Endodermal cell (in vitro differentiated cells): ENCODE measurements around the gene TAS2R7. TPM values are rescaled to one million over a fixed set of nuclear protein-coding genes. Genes with fewer than 3 reads are reported as not detected.

ENCODE experiments used
- DNase-seq: peaks from one replicate; pipeline ENCODE4 v3.0.0-alpha.2; 2017
- H3K27ac ChIP-seq: 2 replicates; pipeline ENCODE4 v1.5.1; 2013; ENCODE audit warnings: mild to moderate bottlenecking, low read depth, low read length, moderate library complexity
- H3K27me3 ChIP-seq: 2 replicates; pipeline ENCODE4 v1.6.1; 2013; ENCODE audit warnings: mild to moderate bottlenecking, low read length, moderate library complexity; ENCODE audit not compliant: insufficient read depth, control insufficient read depth, poor library complexity, severe bottlenecking
- H3K36me3 ChIP-seq: 2 replicates; pipeline ENCODE4 v1.7.0; 2013; ENCODE audit warnings: mild to moderate bottlenecking, low read length, moderate library complexity; ENCODE audit not compliant: control insufficient read depth, insufficient read depth
- H3K4me1 ChIP-seq: one replicate; pipeline ENCODE4 v1.7.0; 2013; ENCODE audit warnings: low read length; ENCODE audit not compliant: control insufficient read depth, insufficient read depth
- H3K4me3 ChIP-seq: 2 replicates; pipeline ENCODE4 v1.5.1; 2013; ENCODE audit warnings: mild to moderate bottlenecking, low read length, moderate library complexity
- H3K9ac ChIP-seq: 2 replicates; pipeline ENCODE4 v1.6.1; 2013; ENCODE audit warnings: mild to moderate bottlenecking, low read length, moderate library complexity; ENCODE audit not compliant: poor library complexity, severe bottlenecking; ENCODE audit errors: extremely low read depth
- H3K9me3 ChIP-seq: 2 replicates; pipeline ENCODE4 v1.6.1; 2013; ENCODE audit warnings: mild to moderate bottlenecking, low read length, moderate library complexity; ENCODE audit not compliant: control insufficient read depth
- H3K27ac Mint-ChIP-seq: 2 replicates; pipeline ENCODE4 v1.8.0; 2020; ENCODE audit warnings: mixed read lengths
- H3K27me3 Mint-ChIP-seq: 2 replicates; pipeline ENCODE4 v1.8.0; 2021; ENCODE audit warnings: mild to moderate bottlenecking, mixed read lengths; ENCODE audit not compliant: insufficient read depth
- H3K36me3 Mint-ChIP-seq: 2 replicates; pipeline ENCODE4 v1.8.0; 2020; ENCODE audit warnings: low read depth, mixed read lengths
- H3K4me1 Mint-ChIP-seq: 2 replicates; pipeline ENCODE4 v1.8.0; 2020; ENCODE audit warnings: mixed read lengths
- H3K4me3 Mint-ChIP-seq: 2 replicates; pipeline ENCODE4 v1.8.0; 2020; ENCODE audit warnings: mild to moderate bottlenecking, moderate library complexity, mixed read lengths
- H3K9me3 Mint-ChIP-seq: 2 replicates; pipeline ENCODE4 v1.8.0; 2020; ENCODE audit warnings: mild to moderate bottlenecking, mixed read lengths
- WGBS, 2 experiments: methylation state at CpG; one replicate each; pipeline versions ENCODE4 v1.1.5 to v1.1.7; 2013; ENCODE audit warnings: missing lambda C conversion rate in 2 of 2, mixed read lengths in 1 of 2; ENCODE audit not compliant: insufficient coverage in 1 of 2, insufficient read length in 1 of 2; 5-methylcytosine and 5-hydroxymethylcytosine counted together
- total RNA-seq, 2 donors: library from RNA; stranded (reverse); fragmentation: NEBNext Ultra II Directional in 1 of 2; extraction: Animal tissue kit (Norgen Biotek cat#: 25700) in 1 of 2; gene quantifications; 2 replicates in 1 of 2; 3 replicates in 1 of 2; pipeline ENCODE4 v1.2.1, GENCODE V29; 2021
- TF ChIP-seq, protein P1 (sequence below): fragments of 200-600 bp; sonication (generic); conservative IDR thresholded peaks from 2 replicates; pipeline ENCODE4 v1.5.0; 2021; ENCODE audit warnings: antibody characterized with exemption, mild to moderate bottlenecking

Gene TAS2R7
- total RNA-seq, 2 donors from 2014 or later = not detected

DNA sequence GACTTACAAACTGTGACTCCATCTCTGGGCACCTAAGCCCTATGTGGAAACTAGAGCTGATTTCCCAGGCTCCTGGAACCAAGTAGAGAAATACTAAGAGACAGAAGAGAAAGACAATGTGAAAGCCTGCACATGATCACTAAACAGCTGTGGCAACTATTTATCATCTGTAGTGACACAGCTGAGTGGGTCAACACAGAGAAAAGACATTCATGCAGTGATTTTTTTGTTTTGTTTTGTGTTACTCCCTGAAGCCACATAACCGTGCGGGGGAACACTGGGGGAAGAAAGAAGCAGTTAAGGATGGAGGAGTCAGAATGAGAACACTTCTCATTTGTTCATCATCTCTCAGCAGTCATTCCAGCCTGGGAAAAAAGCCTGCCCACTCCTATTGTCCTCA is 45.3 kb upstream of the TAS2R7 start:
- TF ChIP-seq, protein P1, sequence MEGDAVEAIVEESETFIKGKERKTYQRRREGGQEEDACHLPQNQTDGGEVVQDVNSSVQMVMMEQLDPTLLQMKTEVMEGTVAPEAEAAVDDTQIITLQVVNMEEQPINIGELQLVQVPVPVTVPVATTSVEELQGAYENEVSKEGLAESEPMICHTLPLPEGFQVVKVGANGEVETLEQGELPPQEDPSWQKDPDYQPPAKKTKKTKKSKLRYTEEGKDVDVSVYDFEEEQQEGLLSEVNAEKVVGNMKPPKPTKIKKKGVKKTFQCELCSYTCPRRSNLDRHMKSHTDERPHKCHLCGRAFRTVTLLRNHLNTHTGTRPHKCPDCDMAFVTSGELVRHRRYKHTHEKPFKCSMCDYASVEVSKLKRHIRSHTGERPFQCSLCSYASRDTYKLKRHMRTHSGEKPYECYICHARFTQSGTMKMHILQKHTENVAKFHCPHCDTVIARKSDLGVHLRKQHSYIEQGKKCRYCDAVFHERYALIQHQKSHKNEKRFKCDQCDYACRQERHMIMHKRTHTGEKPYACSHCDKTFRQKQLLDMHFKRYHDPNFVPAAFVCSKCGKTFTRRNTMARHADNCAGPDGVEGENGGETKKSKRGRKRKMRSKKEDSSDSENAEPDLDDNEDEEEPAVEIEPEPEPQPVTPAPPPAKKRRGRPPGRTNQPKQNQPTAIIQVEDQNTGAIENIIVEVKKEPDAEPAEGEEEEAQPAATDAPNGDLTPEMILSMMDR = no peak
- Histone ChIP-seq H3K9ac (no peak overlapping the region), H3K36me3 (no peaks in the 10 kb centered on the region), H3K9me3 (no peaks in the 10 kb centered on the region), H3K4me3 (no peak overlapping the region), H3K27ac (peak overlapping the region; percentile 21), H3K4me1 (peaks cover 8% of the 10 kb centered on the region), H3K27me3 (no peaks in the 10 kb centered on the region)
- H3K27ac Mint-ChIP-seq = no peak overlapping the region
- H3K4me3 Mint-ChIP-seq = no peak overlapping the region
- no peaks in the 10 kb centered on the region for H3K9me3 Mint-ChIP-seq
- H3K36me3 Mint-ChIP-seq = peaks cover 14% of the 10 kb centered on the region
- peaks cover 9% of the 10 kb centered on the region for H3K4me1 Mint-ChIP-seq
- no peaks in the 10 kb centered on the region for H3K27me3 Mint-ChIP-seq
- WGBS, 2 experiments = 50% methylated on average over 2 of the region's 2 CpGs; no CpG with 5 or more reads in 1 of the 2 experiments
- no peak for DNase-seq

DNA sequence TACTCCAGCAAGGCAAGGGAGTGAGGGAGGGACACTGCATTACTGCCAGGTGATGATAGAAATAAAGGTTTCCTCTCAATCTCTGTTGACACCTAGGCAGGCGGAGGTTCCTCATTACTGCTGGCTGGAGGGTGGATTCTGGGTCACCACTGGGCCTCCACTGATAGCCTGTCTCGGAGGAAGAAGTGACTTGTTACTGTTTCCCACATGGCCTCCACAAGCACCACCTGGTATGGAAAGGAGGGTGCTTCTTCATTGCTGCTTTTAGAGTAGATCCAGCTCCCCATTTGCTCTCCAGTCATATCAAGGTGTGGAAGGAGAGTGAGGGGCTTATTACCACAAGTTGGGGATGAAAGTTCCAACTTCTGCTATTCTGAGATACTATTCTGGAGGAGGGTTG is 40.4 kb upstream of the TAS2R7 start:
- no peak for DNase-seq
- Histone ChIP-seq H3K36me3 (no peaks in the 10 kb centered on the region), H3K9me3 (peaks cover 3% of the 10 kb centered on the region), H3K4me3 (no peak overlapping the region), H3K9ac (no peak overlapping the region), H3K27me3 (no peaks in the 10 kb centered on the region), H3K4me1 (no peaks in the 10 kb centered on the region), H3K27ac (no peak overlapping the region)
- H3K9me3 Mint-ChIP-seq = no peaks in the 10 kb centered on the region
- no peaks in the 10 kb centered on the region for H3K27me3 Mint-ChIP-seq
- TF ChIP-seq, protein P1 = no peak
- H3K27ac Mint-ChIP-seq = no peak overlapping the region
- H3K4me1 Mint-ChIP-seq = peaks cover 2% of the 10 kb centered on the region
- no peak overlapping the region for H3K4me3 Mint-ChIP-seq
- WGBS, 2 experiments = 88 to 100% methylated on average over 1 to 2 of the region's 2 CpGs
- peaks cover 27% of the 10 kb centered on the region for H3K36me3 Mint-ChIP-seq

DNA sequence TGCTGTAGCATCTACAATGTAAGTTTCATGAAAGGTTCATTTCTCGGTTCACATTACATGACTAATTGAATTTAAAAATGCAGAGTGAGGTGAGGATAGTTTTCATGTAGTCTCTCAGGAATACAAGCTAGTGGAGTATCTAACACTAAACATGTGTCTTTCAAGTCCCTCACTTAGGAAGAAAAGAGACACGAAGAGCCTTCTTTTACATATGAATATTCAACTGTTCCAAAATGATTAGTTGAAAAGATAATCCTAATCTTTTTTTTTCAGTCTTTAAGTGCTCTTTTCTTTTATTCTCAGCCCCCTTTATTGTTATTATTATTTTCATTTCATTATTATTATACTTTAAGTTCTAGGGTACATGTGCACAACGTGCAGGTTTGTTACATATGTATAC is 36.0 kb upstream of the TAS2R7 start:
- no peak overlapping the region for H3K27ac ChIP-seq
- TF ChIP-seq, protein P1 = no peak
- Mint-ChIP-seq H3K27ac (no peak overlapping the region), H3K27me3 (no peaks in the 10 kb centered on the region), H3K9me3 (peaks cover 5% of the 10 kb centered on the region), H3K4me1 (peaks cover 17% of the 10 kb centered on the region), H3K4me3 (no peak overlapping the region), H3K36me3 (peaks cover 21% of the 10 kb centered on the region)
- 92 to 100% methylated on average over 1 to 2 of the region's 3 CpGs for WGBS, 2 experiments
- H3K4me3 ChIP-seq = no peak overlapping the region
- no peaks in the 10 kb centered on the region for H3K27me3 ChIP-seq
- no peak overlapping the region for H3K9ac ChIP-seq
- H3K36me3 ChIP-seq = no peaks in the 10 kb centered on the region
- peaks cover 10% of the 10 kb centered on the region for H3K9me3 ChIP-seq
- H3K4me1 ChIP-seq = peaks cover 3% of the 10 kb centered on the region
- no peak for DNase-seq
